ENCODE data around the gene STARD10. TPM values are rescaled to one million over a fixed set of nuclear protein-coding genes. Genes with fewer than 3 reads are reported as not detected.

Gene STARD10
- total and polyA plus RNA-seq, 2 of the 8 experiments (the other 6 are each of a cell fraction or from before 2014, with no cell fraction given) = 23.7 to 35.7 TPM

- TF ChIP-seq BACH1 (IDR thresholded peaks at IDR 0.05; ENCODE audit: low read length) (no peak), HDAC6 (IDR thresholded peaks at IDR 0.05; ENCODE audit: low read depth, low read length) (no peak), RXRA (IDR thresholded peaks at IDR 0.05; ENCODE audit: insufficient read depth, low read depth, low read length) (no peak), YY1 (IDR thresholded peaks at IDR 0.05; ENCODE audit: low read depth, low read length) (no peak), FOSL1 (IDR thresholded peaks at IDR 0.05; ENCODE audit: insufficient read depth, low read depth, low read length) (no peak), GABPA (IDR thresholded peaks at IDR 0.05; ENCODE audit: borderline replicate concordance, insufficient read depth, low read length) (no peak), SRF (IDR thresholded peaks at IDR 0.05; ENCODE audit: low read depth, low read length) (no peak)
Measured at GRCh38 chr11:72758304-72758689, 35.5 kb downstream of the STARD10 start (continued).

Data from H1 (cell line).